Mesothelial cell of epicardium (in vitro differentiated cells): ENCODE results near the gene ATP5PO. TPM values are rescaled to one million over a fixed set of nuclear protein-coding genes. Genes with fewer than 3 reads are reported as not detected.

ENCODE experiments used
- DNase-seq, 2 experiments: peaks; one replicate each; pipeline ENCODE4 v3.0.0; 2021; ENCODE audit warnings: low spot score in 2 of 2; ENCODE audit not compliant: unreplicated experiment in 2 of 2
- H3K27ac Mint-ChIP-seq: 2 replicates; pipeline ENCODE4 v1.8.0; 2021; ENCODE audit warnings: mixed read lengths
- H3K27me3 Mint-ChIP-seq: 2 replicates; pipeline ENCODE4 v1.8.0; 2021; ENCODE audit warnings: low read depth, mixed read lengths
- H3K36me3 Mint-ChIP-seq: 2 replicates; pipeline ENCODE4 v1.8.0; 2021; ENCODE audit warnings: mixed read lengths
- H3K4me1 Mint-ChIP-seq: 2 replicates; pipeline ENCODE4 v1.8.0; 2021; ENCODE audit warnings: mixed read lengths
- H3K4me3 Mint-ChIP-seq: 2 replicates; pipeline ENCODE4 v1.8.0; 2021; ENCODE audit warnings: mild to moderate bottlenecking, moderate library complexity, mixed read lengths
- H3K9me3 Mint-ChIP-seq: 2 replicates; pipeline ENCODE4 v1.8.0; 2021; ENCODE audit warnings: mixed read lengths
- CTCF ChIP-seq: fragments of 200-600 bp; sonication (generic); IDR thresholded peaks from one replicate; pipeline ENCODE4 v1.5.0; 2021; ENCODE audit warnings: antibody characterized with exemption; ENCODE audit not compliant: unreplicated experiment
- total RNA-seq: library from RNA; stranded (reverse); gene quantifications from 3 replicates; pipeline ENCODE4 v1.2.1, GENCODE V29; 2021

Gene ATP5PO
- total RNA-seq, 1 donor from 2014 or later = 159 TPM

GRCh38 chr21:33948951-33949444 lies 33.4 kb upstream of the ATP5PO start:
- H3K27ac Mint-ChIP-seq = peak overlapping the region; percentile 99

GRCh38 chr21:33948096-33948950 lies 32.7 kb upstream of the ATP5PO start:
- TF ChIP-seq CTCF = no peak
- Mint-ChIP-seq H3K4me3 (peak overlapping the region; percentile 57), H3K4me1 (peaks cover 33% of the 10 kb centered on the region), H3K27me3 (no peaks in the 10 kb centered on the region), H3K36me3 (peaks cover 15% of the 10 kb centered on the region), H3K9me3 (peaks cover 10% of the 10 kb centered on the region), H3K27ac (peak overlapping the region; percentile 99)
- no peak for DNase-seq

More at GRCh38 chr21:33948951-33949444, 33.4 kb upstream of the ATP5PO start:
- no peak for DNase-seq
- Mint-ChIP-seq H3K9me3 (peaks cover 10% of the 10 kb centered on the region), H3K4me3 (no peak overlapping the region), H3K36me3 (peaks cover 13% of the 10 kb centered on the region), H3K4me1 (peaks cover 33% of the 10 kb centered on the region), H3K27me3 (no peaks in the 10 kb centered on the region)
- TF ChIP-seq CTCF = no peak

- TF ChIP-seq CTCF = no peak
- Mint-ChIP-seq H3K36me3 (peaks cover 15% of the 10 kb centered on the region), H3K27ac (peak overlapping the region; percentile 99), H3K4me3 (peak overlapping the region; percentile 57), H3K4me1 (peaks cover 33% of the 10 kb centered on the region), H3K9me3 (peaks cover 10% of the 10 kb centered on the region), H3K27me3 (no peaks in the 10 kb centered on the region)
- DNase-seq = peak; percentile 45 to 68
Observed at GRCh38 chr21:33947451-33948095, 32.0 kb upstream of the ATP5PO start.

GRCh38 chr21:33945652-33946270 lies 30.2 kb upstream of the ATP5PO start:
- peak overlapping the region; percentile 99 for H3K27ac Mint-ChIP-seq
- peaks cover 15% of the 10 kb centered on the region for H3K36me3 Mint-ChIP-seq
- peaks cover 10% of the 10 kb centered on the region for H3K9me3 Mint-ChIP-seq
- DNase-seq = no peak
- no peak for TF ChIP-seq CTCF
- peaks cover 32% of the 10 kb centered on the region for H3K4me1 Mint-ChIP-seq
- H3K27me3 Mint-ChIP-seq = no peaks in the 10 kb centered on the region
- H3K4me3 Mint-ChIP-seq = no peak overlapping the region

- H3K27ac Mint-ChIP-seq = no peak overlapping the region
- peaks cover 42% of the 10 kb centered on the region for H3K4me1 Mint-ChIP-seq
- no peaks in the 10 kb centered on the region for H3K27me3 Mint-ChIP-seq
- H3K4me3 Mint-ChIP-seq = no peak overlapping the region
- no peak for DNase-seq
- peaks cover 10% of the 10 kb centered on the region for H3K9me3 Mint-ChIP-seq
- TF ChIP-seq CTCF = no peak
- H3K36me3 Mint-ChIP-seq = peaks cover 17% of the 10 kb centered on the region
Observed at GRCh38 chr21:33944185-33944763, 28.7 kb upstream of the ATP5PO start.
